ENCODE data around the gene USF3.

DNA sequence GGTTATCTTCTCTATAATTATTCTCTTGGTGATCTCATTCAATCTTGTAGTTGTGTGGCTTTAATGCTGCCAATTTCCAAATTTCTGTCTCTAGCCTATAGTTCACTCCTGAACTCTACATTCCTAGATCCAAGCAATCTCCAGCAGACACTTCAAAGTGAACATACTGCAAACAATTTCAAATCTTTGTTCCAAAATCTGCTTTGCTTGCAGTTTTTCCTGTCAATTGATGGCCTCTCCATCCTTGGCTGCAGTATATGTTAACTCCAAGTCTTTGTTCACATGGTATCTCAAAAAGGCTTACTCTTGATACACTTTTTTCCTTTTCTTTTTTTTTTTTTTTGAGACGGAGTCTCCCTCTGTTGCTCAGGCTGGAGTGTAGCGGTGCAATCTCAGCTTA lies 32.2 kb upstream of the USF3 start:
- TF ChIP-seq, protein P1, sequence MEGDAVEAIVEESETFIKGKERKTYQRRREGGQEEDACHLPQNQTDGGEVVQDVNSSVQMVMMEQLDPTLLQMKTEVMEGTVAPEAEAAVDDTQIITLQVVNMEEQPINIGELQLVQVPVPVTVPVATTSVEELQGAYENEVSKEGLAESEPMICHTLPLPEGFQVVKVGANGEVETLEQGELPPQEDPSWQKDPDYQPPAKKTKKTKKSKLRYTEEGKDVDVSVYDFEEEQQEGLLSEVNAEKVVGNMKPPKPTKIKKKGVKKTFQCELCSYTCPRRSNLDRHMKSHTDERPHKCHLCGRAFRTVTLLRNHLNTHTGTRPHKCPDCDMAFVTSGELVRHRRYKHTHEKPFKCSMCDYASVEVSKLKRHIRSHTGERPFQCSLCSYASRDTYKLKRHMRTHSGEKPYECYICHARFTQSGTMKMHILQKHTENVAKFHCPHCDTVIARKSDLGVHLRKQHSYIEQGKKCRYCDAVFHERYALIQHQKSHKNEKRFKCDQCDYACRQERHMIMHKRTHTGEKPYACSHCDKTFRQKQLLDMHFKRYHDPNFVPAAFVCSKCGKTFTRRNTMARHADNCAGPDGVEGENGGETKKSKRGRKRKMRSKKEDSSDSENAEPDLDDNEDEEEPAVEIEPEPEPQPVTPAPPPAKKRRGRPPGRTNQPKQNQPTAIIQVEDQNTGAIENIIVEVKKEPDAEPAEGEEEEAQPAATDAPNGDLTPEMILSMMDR (IDR thresholded peaks at IDR 0.05; ENCODE audit: low read length), result no peak
- TF ChIP-seq EZH2 (IDR thresholded peaks at IDR 0.05; ENCODE audit: borderline replicate concordance, low read length), result no peak

Data from OCI-LY1 (cell line).